Lower leg skin (tissue), 4 donors: ENCODE measurements around the gene MSH4. TPM values are rescaled to one million over a fixed set of nuclear protein-coding genes. Genes with fewer than 3 reads are reported as not detected.
"Not testable (repeated sequence)": the region's sequence is repeated elsewhere in the genome, so short reads cannot be mapped to it uniquely, and the experiment has no call there.

ENCODE experiments used
- DNase-seq, 2 donors: peaks; one replicate each; pipeline ENCODE4 v3.0.0-alpha.2; 2019; ENCODE audit warnings: low spot score in 2 of 2
- H3K4me3 ChIP-seq: fragments of 200-600 bp; sonication (generic); 2 replicates; pipeline ENCODE4 v1.5.1; 2017; ENCODE audit warnings: mild to moderate bottlenecking, low read depth; ENCODE audit not compliant: poor library complexity, severe bottlenecking
- CTCF ChIP-seq, 3 donors: fragments of 450-650 bp; IDR thresholded peaks; one replicate each; pipeline ENCODE4 v1.5.1; 2016; ENCODE audit warnings: antibody characterized with exemption in 3 of 3, mild to moderate bottlenecking in 3 of 3, moderate library complexity in 2 of 3
- POLR2A ChIP-seq, 2 donors: fragments of 450-650 bp; IDR thresholded peaks; one replicate each; pipeline ENCODE4 v1.6.1; 2016 to 2017; ENCODE audit warnings: antibody characterized with exemption in 2 of 2, mild to moderate bottlenecking in 1 of 2, moderate library complexity in 1 of 2
- WGBS, 2 donors: methylation state at CpG; one replicate each; pipeline ENCODE4 v1.1.5; 2018; 5-methylcytosine and 5-hydroxymethylcytosine counted together
- intact Hi-C: fragments of 100-400 bp; cut with DNase I; formaldehyde crosslinking; loops from one replicate; pipeline ENCODE4 v1.15.0; 2023; ENCODE audit warnings: low total_unique reads
- total RNA-seq, 4 donors: library from RNA; depleted of rRNA; stranded (reverse); fragments of >200 nt; gene quantifications; one replicate each; pipeline ENCODE4 v1.1.0, GENCODE V29; 2016

The MSH4 gene
- total RNA-seq, 4 donors from 2014 or later: 0.39 TPM; not detected in 3

GRCh38 chr1:75792091-75792490, 4.6 kb upstream of the MSH4 start:
- TF ChIP-seq POLR2A (IDR thresholded peaks at IDR 0.05) (no peak), CTCF (IDR thresholded peaks at IDR 0.05) (no peak)
- intact Hi-C loops: no loop called here
- 93 to 96% methylated on average over 3 of the region's 3 CpGs for WGBS, 2 donors
- H3K4me3 ChIP-seq: no peak overlapping the region
- DNase-seq: no peak

- WGBS, 2 donors: 80 to 91% methylated on average over 2 of the region's 2 CpGs
- intact Hi-C loops: no loop called here
- no peak overlapping the region for H3K4me3 ChIP-seq
- DNase-seq: no peak
- no peak for TF ChIP-seq POLR2A (IDR thresholded peaks at IDR 0.05)
- no peak for TF ChIP-seq CTCF (IDR thresholded peaks at IDR 0.05)
Measured at GRCh38 chr1:75794382-75794781, 2.3 kb upstream of the MSH4 start.

- TF ChIP-seq CTCF (IDR thresholded peaks at IDR 0.05) (no peak), POLR2A (IDR thresholded peaks at IDR 0.05) (no peak)
- DNase-seq: no peak
- WGBS, 2 donors: 92 to 95% methylated on average over 4 of the region's 4 CpGs
- no peak overlapping the region for H3K4me3 ChIP-seq
- intact Hi-C loops: no loop called here
Measured at GRCh38 chr1:75795703-75796193, 934 bp upstream of the MSH4 start.

- intact Hi-C loops: no loop called here
- WGBS, 2 donors: 73 to 91% methylated on average over 6 of the region's 6 CpGs
- no peak overlapping the region for H3K4me3 ChIP-seq
- TF ChIP-seq CTCF (IDR thresholded peaks at IDR 0.05) (no peak), POLR2A (IDR thresholded peaks at IDR 0.05) (no peak)
- no peak for DNase-seq
Measured at GRCh38 chr1:75797273-75797588, 549 bp downstream of the MSH4 start.

- WGBS, 2 donors: 89 to 93% methylated on average over 13 of the region's 13 CpGs
- intact Hi-C loops: no loop called here
- TF ChIP-seq CTCF (IDR thresholded peaks at IDR 0.05): no peak
- TF ChIP-seq POLR2A (IDR thresholded peaks at IDR 0.05): no peak
- DNase-seq: no peak
- no peak overlapping the region for H3K4me3 ChIP-seq
Measured at GRCh38 chr1:75797606-75798216, 1.0 kb downstream of the MSH4 start.

- DNase-seq, H3K4me3 ChIP-seq, intact Hi-C loops: not testable (repeated sequence)
- WGBS, 2 donors: 95 to 97% methylated on average over 2 of the region's 2 CpGs
Measured at GRCh38 chr1:75801480-75801879, 4.8 kb downstream of the MSH4 start.
